HG03439 (cell line): ENCODE data around the gene TMEM38A.

Source experiments
- ATAC-seq: cut with Tn5 transposase; IDR thresholded peaks from one replicate; pipeline ENCODE4 v1.9.1; 2021; ENCODE audit warnings: mild to moderate bottlenecking, moderate library complexity; ENCODE audit not compliant: unreplicated experiment

Gene TMEM38A

GRCh38 chr19:16739546-16739945 is 78.6 kb downstream of the TMEM38A start:
- no peak for ATAC-seq
